ENCODE data around the gene VTI1A. TPM values are rescaled to one million over a fixed set of nuclear protein-coding genes. Genes with fewer than 3 reads are reported as not detected.

VTI1A gene
- total RNA-seq, 1 experiment from 2014 or later = 28.6 TPM

DNA sequence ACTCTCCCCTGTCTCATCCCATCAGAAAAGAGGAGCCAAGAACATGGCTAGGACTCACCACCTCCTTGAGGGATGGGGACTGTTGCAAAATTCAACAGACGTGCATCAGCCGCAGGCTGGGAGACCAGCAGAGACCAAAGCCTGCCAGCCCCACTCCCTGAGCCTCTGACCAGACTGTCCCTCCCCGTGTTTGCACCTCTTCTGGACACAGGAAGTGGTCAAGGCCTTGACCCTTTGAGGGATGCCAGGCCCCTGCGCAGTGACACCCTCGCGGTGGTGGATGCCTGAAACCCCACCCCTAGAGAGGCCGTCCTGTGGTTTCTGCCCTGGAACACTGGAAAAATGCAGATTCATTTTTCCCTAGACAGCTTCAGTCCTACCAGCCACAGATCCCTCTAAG lies 374.6 kb downstream of the VTI1A start:
- intact Hi-C loops (cut with micrococcal nuclease; ENCODE audit: unreplicated experiment) = no loop called here
- no peak overlapping the region for H3K27ac Mint-ChIP-seq (ENCODE audit: unreplicated experiment)
- H3K9me3 Mint-ChIP-seq (ENCODE audit: low read depth, unreplicated experiment) = no peaks in the 10 kb centered on the region
- TF ChIP-seq, protein P1, sequence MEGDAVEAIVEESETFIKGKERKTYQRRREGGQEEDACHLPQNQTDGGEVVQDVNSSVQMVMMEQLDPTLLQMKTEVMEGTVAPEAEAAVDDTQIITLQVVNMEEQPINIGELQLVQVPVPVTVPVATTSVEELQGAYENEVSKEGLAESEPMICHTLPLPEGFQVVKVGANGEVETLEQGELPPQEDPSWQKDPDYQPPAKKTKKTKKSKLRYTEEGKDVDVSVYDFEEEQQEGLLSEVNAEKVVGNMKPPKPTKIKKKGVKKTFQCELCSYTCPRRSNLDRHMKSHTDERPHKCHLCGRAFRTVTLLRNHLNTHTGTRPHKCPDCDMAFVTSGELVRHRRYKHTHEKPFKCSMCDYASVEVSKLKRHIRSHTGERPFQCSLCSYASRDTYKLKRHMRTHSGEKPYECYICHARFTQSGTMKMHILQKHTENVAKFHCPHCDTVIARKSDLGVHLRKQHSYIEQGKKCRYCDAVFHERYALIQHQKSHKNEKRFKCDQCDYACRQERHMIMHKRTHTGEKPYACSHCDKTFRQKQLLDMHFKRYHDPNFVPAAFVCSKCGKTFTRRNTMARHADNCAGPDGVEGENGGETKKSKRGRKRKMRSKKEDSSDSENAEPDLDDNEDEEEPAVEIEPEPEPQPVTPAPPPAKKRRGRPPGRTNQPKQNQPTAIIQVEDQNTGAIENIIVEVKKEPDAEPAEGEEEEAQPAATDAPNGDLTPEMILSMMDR (IDR thresholded peaks at IDR 0.05; ENCODE audit: unreplicated experiment) = no peak
- no peak for DNase-seq
- no peak overlapping the region for H3K4me3 Mint-ChIP-seq (ENCODE audit: low read depth, unreplicated experiment)
- H3K27me3 Mint-ChIP-seq (ENCODE audit: unreplicated experiment) = no peaks in the 10 kb centered on the region
- H3K4me1 Mint-ChIP-seq (ENCODE audit: low read depth, unreplicated experiment) = no peaks in the 10 kb centered on the region
- H3K36me3 Mint-ChIP-seq (ENCODE audit: insufficient read depth, unreplicated experiment) = peaks cover 6% of the 10 kb centered on the region
- CTCF ChIA-PET = no interaction called here
- no TSS peak for BruUV-seq (replicated peaks)

DNA sequence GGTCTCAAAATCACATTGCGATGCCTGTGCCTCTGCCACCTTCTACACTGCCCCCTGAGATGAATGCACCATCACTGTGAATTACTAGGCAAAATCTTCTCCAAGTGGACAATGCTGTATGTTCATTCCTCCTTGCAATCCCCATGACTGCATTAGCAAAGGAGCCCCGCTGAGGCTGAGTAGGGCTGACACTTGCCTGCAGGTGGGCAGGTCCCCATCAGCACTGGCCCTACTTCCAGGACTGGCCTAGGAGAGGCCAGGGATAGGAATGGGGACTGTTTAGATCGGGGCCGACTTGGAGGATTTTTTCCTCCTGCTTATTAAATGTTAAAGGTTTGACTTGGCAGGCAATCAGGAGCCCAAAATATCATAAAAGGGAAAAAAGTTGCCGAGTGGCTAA lies 376.0 kb downstream of the VTI1A start:
- no peaks in the 10 kb centered on the region for H3K4me1 Mint-ChIP-seq (ENCODE audit: low read depth, unreplicated experiment)
- no TSS peak for BruUV-seq (replicated peaks)
- TF ChIP-seq, protein P1 (IDR thresholded peaks at IDR 0.05; ENCODE audit: unreplicated experiment) = no peak
- H3K27ac Mint-ChIP-seq (ENCODE audit: unreplicated experiment) = no peak overlapping the region
- no peak overlapping the region for H3K4me3 Mint-ChIP-seq (ENCODE audit: low read depth, unreplicated experiment)
- no peaks in the 10 kb centered on the region for H3K9me3 Mint-ChIP-seq (ENCODE audit: low read depth, unreplicated experiment)
- no peak for DNase-seq
- intact Hi-C loops (cut with micrococcal nuclease; ENCODE audit: unreplicated experiment) = no loop called here
- H3K27me3 Mint-ChIP-seq (ENCODE audit: unreplicated experiment) = no peaks in the 10 kb centered on the region
- CTCF ChIA-PET = no interaction called here
- H3K36me3 Mint-ChIP-seq (ENCODE audit: insufficient read depth, unreplicated experiment) = peaks cover 6% of the 10 kb centered on the region

DNA sequence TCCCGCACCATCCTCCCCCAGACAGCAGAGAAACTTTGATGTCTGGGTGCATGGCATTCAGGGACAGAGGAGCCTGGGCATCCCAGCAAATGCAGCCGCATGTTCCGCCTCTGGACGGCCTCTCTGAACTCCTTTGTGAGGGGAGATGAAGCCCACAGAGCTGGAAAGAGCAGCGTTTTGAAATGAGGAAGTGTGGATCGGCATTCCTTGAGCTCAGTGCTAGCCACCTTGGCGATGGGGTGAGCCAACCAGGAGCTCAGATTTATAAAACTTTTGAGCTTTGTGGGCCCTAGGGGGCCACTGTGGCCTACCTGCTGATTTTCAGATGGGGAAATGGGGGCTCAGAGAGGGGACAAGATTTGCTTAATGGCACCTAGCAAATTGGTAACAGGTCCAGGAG lies 376.6 kb downstream of the VTI1A start:
- no peaks in the 10 kb centered on the region for H3K27me3 Mint-ChIP-seq (ENCODE audit: unreplicated experiment)
- H3K4me3 Mint-ChIP-seq (ENCODE audit: low read depth, unreplicated experiment) = no peak overlapping the region
- intact Hi-C loops (cut with micrococcal nuclease; ENCODE audit: unreplicated experiment) = no loop called here
- H3K27ac Mint-ChIP-seq (ENCODE audit: unreplicated experiment) = no peak overlapping the region
- BruUV-seq (replicated peaks) = no TSS peak
- no peaks in the 10 kb centered on the region for H3K9me3 Mint-ChIP-seq (ENCODE audit: low read depth, unreplicated experiment)
- DNase-seq = no peak
- no peaks in the 10 kb centered on the region for H3K4me1 Mint-ChIP-seq (ENCODE audit: low read depth, unreplicated experiment)
- peaks cover 6% of the 10 kb centered on the region for H3K36me3 Mint-ChIP-seq (ENCODE audit: insufficient read depth, unreplicated experiment)
- TF ChIP-seq, protein P1 (IDR thresholded peaks at IDR 0.05; ENCODE audit: unreplicated experiment) = no peak
- CTCF ChIA-PET = no interaction called here

DNA sequence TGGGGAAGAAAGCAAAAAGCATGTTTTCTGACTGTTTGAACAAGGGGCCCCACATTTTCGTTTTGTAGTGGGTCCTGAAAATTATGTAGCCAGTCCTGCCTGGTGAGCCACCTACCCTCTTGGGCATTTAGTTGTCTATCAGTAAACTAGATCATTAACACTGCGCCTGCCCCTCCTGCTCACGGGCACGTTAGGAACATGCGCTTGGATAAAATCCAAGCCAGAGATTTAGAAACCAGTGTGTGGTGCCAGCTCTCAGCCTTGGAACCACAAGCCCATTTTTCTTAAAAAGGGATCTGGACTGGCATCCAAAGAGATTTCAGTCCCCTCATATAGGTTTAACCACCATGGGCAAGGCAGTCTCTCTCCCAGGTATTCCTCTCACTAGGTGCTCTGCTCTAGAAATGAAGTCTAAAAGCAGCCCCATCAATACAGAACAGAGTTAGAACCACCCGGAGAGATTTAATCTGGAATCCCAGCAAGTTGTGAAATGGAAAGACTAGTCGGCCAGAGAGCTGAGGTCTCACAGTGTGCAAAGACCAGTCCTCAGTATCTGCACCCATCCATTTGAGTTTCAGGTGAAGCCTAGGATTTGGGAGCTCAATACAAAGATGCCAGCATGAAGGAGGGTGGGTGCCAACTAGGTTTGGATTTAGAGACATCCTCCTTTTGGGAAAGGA lies 379.1 kb downstream of the VTI1A start:
- DNase-seq = no peak
- no peaks in the 10 kb centered on the region for H3K36me3 Mint-ChIP-seq (ENCODE audit: insufficient read depth, unreplicated experiment)
- no peak overlapping the region for H3K4me3 Mint-ChIP-seq (ENCODE audit: low read depth, unreplicated experiment)
- no peaks in the 10 kb centered on the region for H3K9me3 Mint-ChIP-seq (ENCODE audit: low read depth, unreplicated experiment)
- no peaks in the 10 kb centered on the region for H3K4me1 Mint-ChIP-seq (ENCODE audit: low read depth, unreplicated experiment)
- no peaks in the 10 kb centered on the region for H3K27me3 Mint-ChIP-seq (ENCODE audit: unreplicated experiment)
- CTCF ChIA-PET = no interaction called here
- TF ChIP-seq, protein P1 (IDR thresholded peaks at IDR 0.05; ENCODE audit: unreplicated experiment) = no peak
- H3K27ac Mint-ChIP-seq (ENCODE audit: unreplicated experiment) = no peak overlapping the region
- no TSS peak for BruUV-seq (replicated peaks)
- intact Hi-C loops (cut with micrococcal nuclease; ENCODE audit: unreplicated experiment) = no loop called here

Measured in Calu3 (cell line).